NB4 (cell line): Measurements from ENCODE around the gene STING1.
"Not testable (repeated sequence)": the region's sequence is repeated elsewhere in the genome, so short reads cannot be mapped to it uniquely, and the experiment has no call there.

Source experiments
- DNase-seq: peaks from one replicate; pipeline ENCODE4 v3.0.0; 2010; ENCODE audit warnings: low read depth
- H3K4me3 ChIP-seq: one replicate; pipeline ENCODE4 v1.5.1; 2011; ENCODE audit warnings: mild to moderate bottlenecking, low read depth, low read length, moderate library complexity
- MYC ChIP-seq: IDR thresholded peaks from 2 replicates; pipeline ENCODE4 v1.6.1; 2011; ENCODE audit warnings: low read depth, low read length
- POLR2A ChIP-seq: IDR thresholded peaks from 2 replicates; pipeline ENCODE4 v1.6.1; 2011; ENCODE audit warnings: mild to moderate bottlenecking; ENCODE audit not compliant: insufficient read length; ENCODE audit errors: extremely low read depth
- TF ChIP-seq, protein P1 (sequence below): IDR thresholded peaks from one replicate; pipeline ENCODE4 v1.5.1; 2012; ENCODE audit warnings: low read depth, low read length
- TF ChIP-seq, protein P2 (sequence below): IDR thresholded peaks from 2 replicates; pipeline ENCODE4 v1.6.1; 2011; ENCODE audit warnings: low read depth, low read length

The STING1 gene

DNA sequence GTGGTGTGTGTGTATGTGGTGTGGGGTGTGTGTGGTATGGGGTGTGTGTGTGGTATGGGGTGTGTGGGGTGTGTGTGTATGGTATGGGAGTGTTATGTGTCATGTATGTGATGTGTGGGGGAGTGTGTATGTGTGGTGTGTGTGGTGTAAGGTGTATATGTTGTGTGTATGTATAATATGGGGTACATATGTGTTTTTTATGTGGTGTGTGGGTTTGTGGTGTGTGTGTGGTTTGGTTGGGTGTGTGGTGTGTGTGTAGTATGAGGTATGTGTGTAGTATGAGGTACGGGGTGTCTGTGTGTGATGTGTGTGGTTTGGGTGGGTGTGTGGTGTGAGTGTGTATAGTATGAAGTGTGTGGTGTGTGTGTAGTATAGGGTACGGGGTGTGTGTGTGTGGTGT is 31.4 kb downstream of the STING1 start:
- no peak overlapping the region for H3K4me3 ChIP-seq
- TF ChIP-seq POLR2A (no peak), MYC (no peak)
- TF ChIP-seq, protein P1, sequence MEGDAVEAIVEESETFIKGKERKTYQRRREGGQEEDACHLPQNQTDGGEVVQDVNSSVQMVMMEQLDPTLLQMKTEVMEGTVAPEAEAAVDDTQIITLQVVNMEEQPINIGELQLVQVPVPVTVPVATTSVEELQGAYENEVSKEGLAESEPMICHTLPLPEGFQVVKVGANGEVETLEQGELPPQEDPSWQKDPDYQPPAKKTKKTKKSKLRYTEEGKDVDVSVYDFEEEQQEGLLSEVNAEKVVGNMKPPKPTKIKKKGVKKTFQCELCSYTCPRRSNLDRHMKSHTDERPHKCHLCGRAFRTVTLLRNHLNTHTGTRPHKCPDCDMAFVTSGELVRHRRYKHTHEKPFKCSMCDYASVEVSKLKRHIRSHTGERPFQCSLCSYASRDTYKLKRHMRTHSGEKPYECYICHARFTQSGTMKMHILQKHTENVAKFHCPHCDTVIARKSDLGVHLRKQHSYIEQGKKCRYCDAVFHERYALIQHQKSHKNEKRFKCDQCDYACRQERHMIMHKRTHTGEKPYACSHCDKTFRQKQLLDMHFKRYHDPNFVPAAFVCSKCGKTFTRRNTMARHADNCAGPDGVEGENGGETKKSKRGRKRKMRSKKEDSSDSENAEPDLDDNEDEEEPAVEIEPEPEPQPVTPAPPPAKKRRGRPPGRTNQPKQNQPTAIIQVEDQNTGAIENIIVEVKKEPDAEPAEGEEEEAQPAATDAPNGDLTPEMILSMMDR = no peak
- TF ChIP-seq, protein P2, sequence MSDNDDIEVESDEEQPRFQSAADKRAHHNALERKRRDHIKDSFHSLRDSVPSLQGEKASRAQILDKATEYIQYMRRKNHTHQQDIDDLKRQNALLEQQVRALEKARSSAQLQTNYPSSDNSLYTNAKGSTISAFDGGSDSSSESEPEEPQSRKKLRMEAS = no peak
- DNase-seq = no peak

DNA sequence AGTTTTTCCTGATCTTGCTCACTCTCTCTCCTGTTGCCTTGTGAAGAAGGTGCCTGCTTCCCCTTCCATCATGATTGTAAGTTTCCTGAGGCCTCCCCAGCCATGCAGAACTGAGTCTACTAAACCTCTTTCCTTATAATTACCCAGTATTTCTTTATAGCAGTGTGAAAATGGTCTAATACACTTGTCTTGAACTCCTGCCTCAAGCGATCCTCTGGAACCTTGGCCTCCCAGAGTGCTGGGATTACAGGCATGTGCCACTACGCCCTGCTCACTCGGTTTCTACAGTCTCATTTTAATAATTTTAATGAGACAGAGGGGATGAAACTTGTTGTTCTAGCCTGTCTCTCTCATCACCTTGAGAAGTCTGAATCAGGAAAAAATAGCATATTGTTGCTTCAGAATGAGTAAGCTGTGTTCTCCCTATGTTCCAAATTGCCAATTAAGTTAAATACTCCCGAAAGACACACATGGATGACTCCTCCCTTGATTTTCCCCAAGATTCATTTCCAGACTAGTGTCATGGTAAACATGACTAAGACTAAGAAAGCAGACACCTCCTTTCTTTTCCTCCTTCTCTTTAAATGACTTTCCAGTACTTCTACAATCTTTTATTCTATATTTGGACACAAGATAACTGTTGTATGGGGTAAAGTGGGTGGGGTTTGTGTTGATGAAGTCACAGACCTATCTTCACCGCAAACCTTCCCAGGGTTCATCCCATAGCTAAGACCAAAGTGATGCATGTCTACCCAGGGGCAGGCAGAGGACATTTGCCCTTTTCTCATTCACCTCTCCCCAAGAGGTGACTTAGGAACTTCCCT is 35.4 kb downstream of the STING1 start:
- TF ChIP-seq, protein P2 = no peak
- no peak for DNase-seq
- H3K4me3 ChIP-seq = no peak overlapping the region

DNA sequence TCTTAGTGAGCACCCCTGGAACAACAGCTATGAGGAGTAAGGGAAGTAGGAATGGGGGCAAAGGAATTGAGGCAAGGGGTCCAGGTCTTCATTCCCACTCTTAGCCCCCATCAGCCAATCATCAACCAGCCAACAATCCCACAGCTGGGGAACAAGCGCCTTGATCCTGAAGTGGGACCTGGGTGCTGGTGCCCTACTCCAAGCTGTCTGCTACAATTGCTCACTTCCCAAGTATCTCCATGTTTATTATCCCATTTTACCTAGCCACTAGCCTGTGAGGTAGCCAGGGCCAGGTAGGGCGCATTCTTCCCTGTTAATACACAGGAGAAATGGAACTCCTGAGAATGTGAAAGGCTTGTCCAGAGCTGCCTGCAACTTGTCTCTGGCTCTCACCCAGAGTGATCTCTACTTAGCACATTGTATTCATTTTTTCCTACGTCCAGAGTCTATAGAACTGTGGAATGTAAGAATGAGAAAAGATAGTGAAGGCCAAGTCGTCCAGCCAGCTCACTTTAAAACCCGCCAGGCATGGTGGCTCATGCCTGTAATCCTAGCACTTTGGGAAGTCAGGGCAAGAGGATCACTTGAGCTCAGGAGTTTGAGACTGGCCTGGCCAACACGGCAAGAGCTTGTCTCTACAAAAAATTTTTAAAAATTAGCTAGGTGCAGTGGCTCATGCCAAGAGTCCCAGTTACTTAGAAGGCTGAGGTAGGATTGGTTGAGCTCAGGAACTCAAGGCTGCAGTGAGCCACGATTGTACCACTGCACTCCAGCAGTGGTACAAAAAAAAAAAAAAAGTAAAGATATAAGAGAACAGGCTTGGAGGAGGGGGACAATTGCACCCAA is 37.0 kb downstream of the STING1 start:
- DNase-seq = no peak
- TF ChIP-seq, protein P1 = no peak
- TF ChIP-seq, protein P2 = no peak
- TF ChIP-seq MYC = no peak
- TF ChIP-seq POLR2A = no peak
- H3K4me3 ChIP-seq = no peak overlapping the region

DNA sequence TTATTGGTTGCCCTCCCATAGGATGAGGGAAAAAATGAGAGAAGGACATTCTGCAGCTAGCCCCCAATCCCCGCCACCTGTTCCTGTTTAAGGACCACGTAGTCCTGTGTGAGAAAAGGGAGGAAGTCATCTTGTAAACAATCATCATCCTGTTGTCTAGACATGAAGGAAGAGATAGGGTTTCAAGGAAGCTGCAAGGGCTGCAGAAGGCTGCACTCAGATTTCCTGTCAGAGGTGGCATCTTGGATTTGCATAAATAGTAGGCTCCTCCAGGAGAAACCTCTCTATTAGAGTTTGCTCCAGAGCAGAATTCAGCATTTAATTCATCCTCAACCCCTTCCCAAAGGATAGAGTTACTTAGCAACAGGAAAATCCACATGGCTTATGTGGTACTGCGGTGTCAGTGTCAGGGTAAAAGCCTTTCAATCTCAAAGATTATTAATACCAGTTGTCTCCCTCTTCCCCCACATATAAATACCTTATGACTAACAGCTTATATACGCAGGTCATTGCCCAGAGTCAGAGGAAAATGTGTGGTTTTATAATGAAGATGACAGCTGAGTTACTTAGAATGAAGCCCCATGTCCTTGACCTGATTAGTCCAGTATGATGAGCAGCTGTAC is 38.6 kb downstream of the STING1 start:
- TF ChIP-seq POLR2A (no peak), MYC (no peak)
- TF ChIP-seq, protein P1 = no peak
- TF ChIP-seq, protein P2 = no peak
- DNase-seq = no peak
- H3K4me3 ChIP-seq = no peak overlapping the region

DNA sequence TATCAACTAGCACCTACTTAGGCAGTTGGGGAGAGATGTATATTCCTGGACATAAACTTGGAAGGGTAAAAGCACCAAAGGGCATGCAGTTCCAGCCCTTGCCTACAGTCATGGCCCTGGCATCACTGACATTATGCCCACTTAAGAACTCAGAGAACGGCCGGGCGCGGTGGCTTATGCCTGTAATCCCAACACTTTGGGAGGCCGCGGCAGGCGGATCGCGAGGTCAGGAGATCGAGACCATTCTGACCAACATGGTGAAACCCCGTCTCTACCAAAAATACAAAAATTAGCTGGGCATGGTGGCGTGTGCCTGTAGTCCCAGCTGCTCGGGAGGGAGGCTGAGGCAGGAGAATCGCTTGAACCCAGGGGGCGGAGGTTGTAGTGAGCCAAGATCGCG is 42.1 kb downstream of the STING1 start:
- not testable (repeated sequence) for DNase-seq, H3K4me3 ChIP-seq

DNA sequence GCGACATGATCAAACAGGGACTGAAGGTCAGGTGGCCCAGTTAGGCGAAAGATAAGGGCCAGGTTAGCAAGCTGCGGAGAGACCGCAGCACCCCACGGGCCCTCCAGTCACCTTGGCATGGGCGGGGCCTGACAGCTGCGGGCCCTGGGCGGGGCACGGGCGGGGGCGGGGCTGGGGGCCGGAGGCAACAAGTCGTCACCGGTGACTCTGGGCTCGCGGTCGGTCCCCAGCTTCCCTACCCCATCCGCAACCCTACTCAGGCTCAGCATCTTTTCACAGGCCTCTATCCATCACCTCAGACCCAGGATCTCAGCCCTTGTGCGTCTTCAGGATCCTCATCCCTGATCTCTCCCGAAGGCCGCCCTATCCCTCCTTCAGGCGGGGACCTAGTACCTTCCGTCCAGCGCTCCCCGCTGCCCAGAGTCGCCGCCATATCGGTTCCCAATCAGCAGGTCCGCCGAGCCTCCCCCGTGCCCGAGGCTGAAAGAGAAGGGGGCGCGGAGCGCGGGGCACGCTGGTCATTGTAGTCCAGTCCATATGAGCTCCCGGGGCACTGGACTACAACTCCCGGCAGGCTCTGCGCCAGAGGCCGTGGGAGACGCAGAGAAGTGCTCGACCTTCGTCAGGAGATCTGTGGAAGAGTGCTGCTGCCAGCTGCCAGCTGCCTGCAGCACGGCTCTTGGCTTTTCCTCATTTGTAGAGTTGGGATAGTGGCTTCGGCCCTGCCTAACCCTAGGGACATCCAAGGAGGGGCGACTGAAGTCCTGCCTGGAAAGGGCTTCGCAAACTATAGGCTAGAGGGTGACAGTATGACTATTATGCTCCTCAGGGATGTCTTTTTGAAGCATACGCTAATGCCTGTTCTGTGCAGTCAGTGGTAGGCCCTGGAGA is 43.3 kb downstream of the STING1 start, which contains the start of gene DNAJC18:
Gene DNAJC18 (minus strand): TSS at position 513 of the 891 bp plus-strand sequence. CDS start 80 bp downstream, at position 433.
- DNase-seq = peak; percentile 82
- H3K4me3 ChIP-seq = peak within 1 kb of the TSS; percentile 72
- TF ChIP-seq POLR2A (no peak), MYC (no peak)
- TF ChIP-seq, protein P1 = no peak
- TF ChIP-seq, protein P2 = no peak
